Measurements from ENCODE around the gene VASH1.

- TF ChIP-seq BHLHE40 (IDR thresholded peaks at IDR 0.05; ENCODE audit: low read depth, low read length), result no peak
- TF ChIP-seq CTCF (IDR thresholded peaks at IDR 0.05), result no peak
- TF ChIP-seq EP300 (IDR thresholded peaks at IDR 0.05), result no peak
- TF ChIP-seq CHD2 (IDR thresholded peaks at IDR 0.05; ENCODE audit: low read length, partially characterized antibody), result no peak
- no peak for TF ChIP-seq REST (IDR thresholded peaks at IDR 0.05)
- no peak for TF ChIP-seq RCOR1 (IDR thresholded peaks at IDR 0.05; ENCODE audit: low read depth, low read length)
- TF ChIP-seq ZNF302 (CRISPR knock-in tag; IDR thresholded peaks at IDR 0.05), result no peak
- TF ChIP-seq CHD4 (IDR thresholded peaks at IDR 0.05; ENCODE audit: borderline replicate concordance), result no peak
- TF ChIP-seq PBX3 (IDR thresholded peaks at IDR 0.05), result no peak
Measured at GRCh38 chr14:76812093-76812421, 50.8 kb downstream of the VASH1 start.
